ENCODE results near the gene KCNMA1. TPM values are rescaled to one million over a fixed set of nuclear protein-coding genes. Genes with fewer than 3 reads are reported as not detected.

The KCNMA1 gene
- total and polyA plus RNA-seq, 10 donors: 9.3 to 114 (median 51.5) TPM

DNA sequence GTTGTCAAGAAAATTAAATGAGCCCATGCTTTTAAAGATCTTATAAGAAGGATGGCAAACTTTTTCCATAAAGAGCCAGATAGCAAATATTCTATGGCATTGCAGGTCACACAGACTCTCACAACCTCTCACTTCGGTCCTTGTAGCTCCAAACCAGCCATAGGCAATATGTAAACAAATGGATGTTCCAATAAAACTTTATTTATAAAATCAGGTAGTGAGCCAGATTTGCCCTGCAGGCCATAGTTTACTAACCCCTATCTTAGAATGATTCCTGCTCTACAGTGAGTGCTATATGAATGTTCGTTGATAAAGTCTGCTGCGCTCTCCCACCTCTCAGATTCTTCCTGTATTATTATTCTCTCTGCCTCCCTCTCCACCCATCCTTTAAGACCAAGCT lies 177.7 kb downstream of the KCNMA1 start:
- Histone ChIP-seq H3K4me3 (no peak overlapping the region), H3K36me3 (no peaks in the 10 kb centered on the region), H3K9me3 (no peaks in the 10 kb centered on the region), H3K27me3 (replicated peaks in 1 of 7) (peaks cover 0 to 15% (median 0%) of the 10 kb centered on the region in 7 donors), H3K4me1 (no peaks in the 10 kb centered on the region), H3K27ac (no peak overlapping the region)
- 92 to 98% (median 95%) methylated on average over 3 of the region's 3 CpGs for WGBS, 5 donors
- intact Hi-C loops (cut with DNase I; ENCODE audit: low total_unique reads): no loop called here
- TF ChIP-seq POLR2A (IDR thresholded peaks at IDR 0.05) (no peak), POLR2AphosphoS5 (IDR thresholded peaks at IDR 0.05) (no peak), CTCF (IDR thresholded peaks at IDR 0.05 in 8 of 11, conservative IDR thresholded peaks at IDR 0.05 in 3 of 11) (no peak)
- DNase-seq: no peak

DNA sequence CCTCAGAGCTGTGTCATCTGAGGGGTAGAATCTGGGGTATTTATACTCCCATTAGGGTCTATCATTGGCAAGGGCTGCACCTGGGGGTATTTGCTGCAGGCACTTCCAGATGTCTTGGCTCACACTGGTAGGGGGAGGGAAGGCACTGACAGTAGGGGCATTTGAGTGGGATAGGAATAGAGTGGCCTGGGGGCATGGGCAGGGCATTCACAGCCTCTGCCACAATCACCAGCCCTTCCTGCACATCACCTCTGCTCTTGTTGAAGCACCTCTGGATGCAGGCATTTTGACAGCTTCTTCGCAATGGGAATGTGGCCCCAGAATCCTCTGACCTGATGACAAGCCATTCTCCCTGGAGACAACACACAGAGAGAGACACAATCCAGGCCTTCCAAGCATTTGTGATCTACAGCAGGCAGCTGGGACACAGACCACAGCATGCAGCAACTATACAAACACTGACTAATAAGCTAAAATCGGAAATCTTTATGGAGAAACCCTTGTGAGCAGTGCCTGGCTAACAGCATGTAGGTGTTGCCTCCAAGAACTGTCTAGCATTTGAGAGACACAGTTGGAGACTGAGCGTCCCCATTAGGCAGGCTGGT lies 178.5 kb downstream of the KCNMA1 start:
- no peaks in the 10 kb centered on the region for H3K4me1 ChIP-seq
- H3K9me3 ChIP-seq: no peaks in the 10 kb centered on the region
- no peaks in the 10 kb centered on the region for H3K36me3 ChIP-seq
- no peak overlapping the region for H3K4me3 ChIP-seq
- no peak for DNase-seq
- intact Hi-C loops (cut with DNase I; ENCODE audit: low total_unique reads): no loop called here
- no peak overlapping the region for H3K27ac ChIP-seq
- peaks cover 0 to 15% (median 0%) of the 10 kb centered on the region in 7 donors for H3K27me3 ChIP-seq (replicated peaks in 1 of 7)
- WGBS, 5 donors: 81 to 95% (median 93%) methylated on average over 3 of the region's 3 CpGs
- TF ChIP-seq POLR2AphosphoS5 (IDR thresholded peaks at IDR 0.05): no peak
- TF ChIP-seq CTCF (IDR thresholded peaks at IDR 0.05 in 8 of 11, conservative IDR thresholded peaks at IDR 0.05 in 3 of 11): no peak
- TF ChIP-seq POLR2A (IDR thresholded peaks at IDR 0.05): no peak

DNA sequence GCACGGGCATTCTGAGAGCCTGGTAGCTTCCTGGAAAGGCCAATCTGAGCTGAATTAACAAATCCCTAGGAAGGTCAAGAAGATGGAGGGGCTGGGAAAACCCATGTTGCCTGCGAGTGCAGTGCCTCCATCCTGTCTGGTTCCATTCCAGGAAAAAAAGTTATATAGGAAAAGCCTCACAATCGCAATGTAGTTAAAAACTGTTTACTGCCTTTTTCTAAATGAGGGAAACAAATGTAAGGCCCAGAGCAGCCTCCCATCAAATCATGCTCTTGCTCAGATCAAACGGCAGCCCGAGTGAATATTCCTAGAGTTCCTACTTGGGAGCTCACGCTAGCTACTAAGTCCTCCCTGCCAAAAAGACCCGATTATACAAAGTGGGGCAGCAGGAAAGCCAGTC lies 179.9 kb downstream of the KCNMA1 start:
- Histone ChIP-seq H3K4me1 (no peaks in the 10 kb centered on the region), H3K36me3 (no peaks in the 10 kb centered on the region), H3K9me3 (no peaks in the 10 kb centered on the region), H3K27ac (no peak overlapping the region), H3K4me3 (no peak overlapping the region), H3K27me3 (replicated peaks in 1 of 7) (peaks cover 0 to 15% (median 0%) of the 10 kb centered on the region in 7 donors)
- intact Hi-C loops (cut with DNase I; ENCODE audit: low total_unique reads): no loop called here
- no peak for TF ChIP-seq POLR2AphosphoS5 (IDR thresholded peaks at IDR 0.05)
- no peak for TF ChIP-seq POLR2A (IDR thresholded peaks at IDR 0.05)
- TF ChIP-seq CTCF (IDR thresholded peaks at IDR 0.05 in 8 of 11, conservative IDR thresholded peaks at IDR 0.05 in 3 of 11): no peak
- 60 to 78% (median 70%) methylated on average over 7 of the region's 7 CpGs for WGBS, 5 donors
- DNase-seq: no peak

DNA sequence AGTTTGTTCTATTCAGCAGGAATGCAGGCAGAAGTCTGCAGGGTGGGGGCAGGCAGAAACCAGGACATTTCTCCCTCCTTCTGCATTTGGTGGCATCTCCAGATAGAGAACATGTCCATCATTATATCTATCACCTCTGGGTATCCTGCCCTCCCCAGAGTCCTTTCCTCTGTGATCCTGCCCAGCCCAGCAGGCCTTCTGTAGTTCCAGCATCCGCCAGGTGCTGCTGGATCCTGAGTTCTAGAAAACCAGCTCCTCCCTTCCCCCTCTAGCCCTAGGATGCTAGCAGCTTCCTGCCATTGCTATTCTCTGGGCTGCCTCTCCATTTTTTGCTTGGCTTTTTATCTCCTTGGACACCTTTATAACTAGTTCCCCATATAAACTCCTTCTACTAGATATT lies 180.3 kb downstream of the KCNMA1 start:
- H3K27me3 ChIP-seq (replicated peaks in 1 of 7): peaks cover 0 to 15% (median 0%) of the 10 kb centered on the region in 7 donors
- WGBS, 5 donors: 82 to 100% (median 95%) methylated on average over 1 of the region's 1 CpG
- no peaks in the 10 kb centered on the region for H3K4me1 ChIP-seq
- no peaks in the 10 kb centered on the region for H3K9me3 ChIP-seq
- TF ChIP-seq CTCF (IDR thresholded peaks at IDR 0.05 in 8 of 11, conservative IDR thresholded peaks at IDR 0.05 in 3 of 11): no peak
- TF ChIP-seq POLR2AphosphoS5 (IDR thresholded peaks at IDR 0.05): no peak
- TF ChIP-seq POLR2A (IDR thresholded peaks at IDR 0.05): no peak
- H3K4me3 ChIP-seq: no peak overlapping the region
- intact Hi-C loops (cut with DNase I; ENCODE audit: low total_unique reads): no loop called here
- H3K27ac ChIP-seq: no peak overlapping the region
- no peaks in the 10 kb centered on the region for H3K36me3 ChIP-seq
- no peak for DNase-seq
